ENCODE data around the gene PNPLA6. TPM values are rescaled to one million over a fixed set of nuclear protein-coding genes. Genes with fewer than 3 reads are reported as not detected.

Gene PNPLA6
- total RNA-seq, 1 donor from 2014 or later: 140 TPM

DNA sequence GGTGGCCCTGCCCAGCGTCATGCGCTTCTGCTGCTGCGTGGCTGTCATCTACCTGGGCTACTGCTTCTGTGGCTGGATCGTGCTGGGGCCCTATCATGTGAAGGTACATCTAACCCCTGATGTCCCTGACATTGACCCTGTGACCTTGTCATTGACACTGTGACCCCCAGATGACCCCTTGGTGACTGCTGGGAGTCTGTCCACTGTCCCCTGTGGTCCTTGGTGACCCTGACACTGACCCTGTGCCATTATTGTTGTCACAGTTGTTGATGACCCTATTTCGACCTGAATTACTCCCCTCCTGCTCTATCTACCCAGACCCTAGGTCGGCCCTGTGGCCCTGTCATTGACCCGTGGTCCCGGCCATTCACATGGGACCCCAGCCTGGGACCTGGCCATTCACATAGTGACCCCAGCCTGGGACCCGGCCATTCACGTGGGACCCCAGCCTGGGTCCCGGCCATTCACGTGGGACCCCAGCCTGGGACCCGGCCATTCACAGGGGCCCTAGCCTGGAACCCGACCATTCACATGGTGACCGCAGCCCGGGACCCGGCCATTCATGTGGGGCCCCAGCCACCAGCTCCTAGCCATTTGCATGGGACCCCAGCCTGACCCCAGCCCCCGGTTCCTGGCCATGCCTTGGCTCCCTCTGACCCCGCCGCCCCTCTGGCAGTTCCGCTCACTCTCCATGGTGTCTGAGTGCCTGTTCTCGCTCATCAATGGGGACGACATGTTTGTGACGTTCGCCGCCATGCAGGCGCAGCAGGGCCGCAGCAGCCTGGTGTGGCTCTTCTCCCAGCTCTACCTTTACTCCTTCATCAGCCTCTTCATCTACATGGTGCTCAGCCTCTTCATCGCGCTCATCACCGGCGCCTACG is 5.7 kb upstream of the PNPLA6 start:
- DNase-seq (ENCODE audit: low spot score, unreplicated experiment): no peak
- Mint-ChIP-seq H3K27ac (peak overlapping the region; percentile 49), H3K27me3 (no peaks in the 10 kb centered on the region), H3K9me3 (ENCODE audit: low read depth) (no peaks in the 10 kb centered on the region), H3K4me3 (ENCODE audit: low read depth) (no peak overlapping the region), H3K36me3 (ENCODE audit: insufficient read depth) (peaks cover 1% of the 10 kb centered on the region), H3K4me1 (ENCODE audit: low read depth) (no peaks in the 10 kb centered on the region)
- TF ChIP-seq, protein P1, sequence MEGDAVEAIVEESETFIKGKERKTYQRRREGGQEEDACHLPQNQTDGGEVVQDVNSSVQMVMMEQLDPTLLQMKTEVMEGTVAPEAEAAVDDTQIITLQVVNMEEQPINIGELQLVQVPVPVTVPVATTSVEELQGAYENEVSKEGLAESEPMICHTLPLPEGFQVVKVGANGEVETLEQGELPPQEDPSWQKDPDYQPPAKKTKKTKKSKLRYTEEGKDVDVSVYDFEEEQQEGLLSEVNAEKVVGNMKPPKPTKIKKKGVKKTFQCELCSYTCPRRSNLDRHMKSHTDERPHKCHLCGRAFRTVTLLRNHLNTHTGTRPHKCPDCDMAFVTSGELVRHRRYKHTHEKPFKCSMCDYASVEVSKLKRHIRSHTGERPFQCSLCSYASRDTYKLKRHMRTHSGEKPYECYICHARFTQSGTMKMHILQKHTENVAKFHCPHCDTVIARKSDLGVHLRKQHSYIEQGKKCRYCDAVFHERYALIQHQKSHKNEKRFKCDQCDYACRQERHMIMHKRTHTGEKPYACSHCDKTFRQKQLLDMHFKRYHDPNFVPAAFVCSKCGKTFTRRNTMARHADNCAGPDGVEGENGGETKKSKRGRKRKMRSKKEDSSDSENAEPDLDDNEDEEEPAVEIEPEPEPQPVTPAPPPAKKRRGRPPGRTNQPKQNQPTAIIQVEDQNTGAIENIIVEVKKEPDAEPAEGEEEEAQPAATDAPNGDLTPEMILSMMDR (IDR thresholded peaks at IDR 0.05; ENCODE audit: unreplicated experiment): no peak

DNA sequence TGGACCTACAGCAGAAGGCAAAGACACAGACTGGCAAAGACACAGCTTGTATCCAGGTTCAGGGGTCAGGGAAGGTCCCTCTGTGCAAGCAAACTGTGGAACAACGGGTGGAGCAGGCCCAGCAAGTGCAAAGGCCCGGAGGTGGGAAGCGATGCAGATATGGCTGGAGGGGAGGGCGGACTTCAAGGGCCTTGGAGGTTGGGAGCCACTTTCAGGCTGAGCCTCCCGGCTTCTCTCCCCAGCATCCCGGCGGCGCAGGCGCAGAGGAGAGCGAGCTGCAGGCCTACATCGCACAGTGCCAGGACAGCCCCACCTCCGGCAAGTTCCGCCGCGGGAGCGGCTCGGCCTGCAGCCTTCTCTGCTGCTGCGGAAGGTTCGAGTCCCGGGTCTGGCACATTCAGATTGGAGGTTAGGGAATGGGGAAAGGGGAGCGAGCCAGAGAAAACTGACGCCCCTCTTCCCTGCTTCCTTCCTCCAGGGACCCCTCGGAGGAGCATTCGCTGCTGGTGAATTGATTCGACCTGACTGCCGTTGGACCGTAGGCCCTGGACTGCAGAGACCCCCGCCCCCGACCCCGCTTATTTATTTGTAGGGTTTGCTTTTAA is 2.1 kb upstream of the PNPLA6 start:
- Mint-ChIP-seq H3K27me3 (no peaks in the 10 kb centered on the region), H3K4me3 (ENCODE audit: low read depth) (peak overlapping the region; percentile 92), H3K36me3 (ENCODE audit: insufficient read depth) (peaks cover 2% of the 10 kb centered on the region)

DNA sequence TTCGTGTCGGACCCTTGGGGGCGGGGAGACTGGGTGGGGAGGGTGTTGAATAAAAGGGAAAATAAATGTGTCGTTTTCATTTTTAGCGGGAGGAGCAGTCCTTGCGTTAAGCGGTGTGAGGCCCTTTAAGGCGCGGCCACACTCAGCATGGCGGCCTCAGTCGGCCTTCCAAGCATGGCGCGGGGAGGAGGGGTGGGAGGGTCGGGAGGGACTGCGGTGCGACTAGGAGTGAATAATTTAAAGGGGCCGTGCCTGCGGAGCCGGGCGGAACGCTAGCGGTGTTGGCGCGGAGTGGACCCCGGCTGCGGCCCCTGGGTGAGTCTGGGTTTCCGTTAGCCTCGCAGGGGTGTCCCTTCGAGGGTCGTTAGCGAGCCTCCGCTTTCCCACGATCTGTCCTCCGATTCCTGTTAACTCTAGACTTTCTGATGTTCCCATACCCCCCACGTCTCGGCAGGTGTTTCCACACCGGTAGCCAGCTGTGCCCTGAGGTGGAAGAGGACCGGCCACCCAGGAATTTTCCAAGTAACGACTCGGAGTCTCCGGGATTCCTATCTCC is 1.5 kb upstream of the PNPLA6 start:
- no peaks in the 10 kb centered on the region for H3K9me3 Mint-ChIP-seq (ENCODE audit: low read depth)
- peak overlapping the region; percentile 97 for H3K27ac Mint-ChIP-seq
- DNase-seq (ENCODE audit: low spot score, unreplicated experiment): peak; percentile 55
- peaks cover 5% of the 10 kb centered on the region for H3K36me3 Mint-ChIP-seq (ENCODE audit: insufficient read depth)
- H3K4me3 Mint-ChIP-seq (ENCODE audit: low read depth): peak overlapping the region; percentile 92
- peaks cover 3% of the 10 kb centered on the region for H3K4me1 Mint-ChIP-seq (ENCODE audit: low read depth)
- H3K27me3 Mint-ChIP-seq: no peaks in the 10 kb centered on the region
- TF ChIP-seq, protein P1 (IDR thresholded peaks at IDR 0.05; ENCODE audit: unreplicated experiment): no peak

More for the DNA sequence above, 2.1 kb upstream of the PNPLA6 start:
- TF ChIP-seq, protein P1 (IDR thresholded peaks at IDR 0.05; ENCODE audit: unreplicated experiment): no peak
- Mint-ChIP-seq H3K4me1 (ENCODE audit: low read depth) (peaks cover 3% of the 10 kb centered on the region), H3K9me3 (ENCODE audit: low read depth) (no peaks in the 10 kb centered on the region), H3K27ac (peak overlapping the region; percentile 91)
- no peak for DNase-seq (ENCODE audit: low spot score, unreplicated experiment)

DNA sequence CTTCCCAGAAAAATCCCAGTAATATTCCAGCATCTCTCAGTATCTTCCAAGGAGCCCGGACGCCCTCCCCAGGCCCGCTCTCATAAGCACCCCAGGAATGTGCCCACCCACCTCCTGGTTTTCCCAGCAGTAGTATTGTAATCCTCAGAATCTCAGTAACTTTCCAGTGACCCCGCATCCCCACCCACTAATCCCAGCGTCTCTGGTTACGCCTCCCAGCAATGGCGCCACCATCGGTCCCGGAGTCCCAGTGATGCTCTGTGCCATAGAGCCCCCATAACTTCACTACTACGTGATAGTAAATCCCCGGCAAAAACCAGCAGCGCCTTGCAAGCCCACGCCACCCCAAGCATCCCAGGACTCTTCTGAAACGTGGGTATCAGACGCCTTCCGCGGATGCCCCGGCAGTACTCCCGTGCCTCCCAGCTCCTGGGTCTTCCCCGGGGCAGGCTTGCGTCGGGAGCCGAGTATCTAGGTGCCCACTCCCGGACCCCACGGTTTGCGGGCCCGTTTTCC is 928 bp upstream of the PNPLA6 start:
- Mint-ChIP-seq H3K27me3 (no peaks in the 10 kb centered on the region), H3K27ac (peak overlapping the region; percentile 97), H3K4me1 (ENCODE audit: low read depth) (peaks cover 3% of the 10 kb centered on the region), H3K36me3 (ENCODE audit: insufficient read depth) (peaks cover 5% of the 10 kb centered on the region), H3K9me3 (ENCODE audit: low read depth) (no peaks in the 10 kb centered on the region), H3K4me3 (ENCODE audit: low read depth) (peak overlapping the region; percentile 92)
- TF ChIP-seq, protein P1 (IDR thresholded peaks at IDR 0.05; ENCODE audit: unreplicated experiment): peak; percentile 3
- DNase-seq (ENCODE audit: low spot score, unreplicated experiment): no peak

Data from progenitor cell of endocrine pancreas (in vitro differentiated cells).